Measurements from ENCODE around the gene ATP1A3. TPM values are rescaled to one million over a fixed set of nuclear protein-coding genes. Genes with fewer than 3 reads are reported as not detected.

The ATP1A3 gene
- total and polyA plus RNA-seq, 2 experiments from 2014 or later, result 6.1 to 8.1 TPM

DNA sequence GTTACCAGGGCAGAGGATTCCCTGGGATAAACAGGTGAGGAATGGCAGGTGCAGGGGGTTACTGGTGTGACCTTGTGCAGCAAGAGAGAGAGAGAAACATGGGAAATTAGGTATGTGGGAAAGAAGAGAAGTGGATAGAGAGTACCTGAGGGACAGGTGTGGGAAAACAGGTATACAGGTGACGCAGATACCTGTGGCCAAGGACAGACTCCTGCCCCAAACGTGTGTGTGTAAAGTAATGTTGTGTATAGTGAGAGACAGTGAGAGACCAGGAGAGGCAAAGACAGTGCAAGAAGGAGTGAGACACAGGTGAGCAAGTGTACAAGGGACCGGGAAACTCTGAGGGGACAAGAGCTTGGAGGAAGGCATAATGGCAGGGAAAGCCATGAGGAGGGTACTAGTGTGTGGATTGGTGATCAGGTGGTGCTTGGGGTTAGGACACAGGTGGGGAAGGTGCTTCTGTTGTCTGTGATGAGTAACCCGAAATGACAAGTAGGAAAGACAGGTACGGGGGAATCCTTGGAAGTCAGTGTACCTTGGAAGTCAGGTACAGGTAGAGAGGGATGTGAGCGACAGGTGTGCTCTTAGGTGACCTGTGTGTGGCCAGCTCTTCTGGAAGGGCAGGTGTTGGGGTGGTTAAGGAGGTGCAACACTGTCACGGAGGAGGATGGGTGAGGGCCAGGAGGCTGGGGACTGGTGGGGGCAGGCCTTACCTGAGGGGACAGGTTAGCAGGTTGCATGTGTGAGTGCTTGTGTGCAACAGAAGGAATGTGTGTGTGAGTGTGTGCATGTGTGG, 68.6 kb downstream of the ATP1A3 start:
- Histone ChIP-seq H3K27me3 (peaks cover 98% of the 10 kb centered on the region), H3K4me1 (ENCODE audit: low read depth) (no peaks in the 10 kb centered on the region), H3K36me3 (no peaks in the 10 kb centered on the region), H3K4me3 (no peak overlapping the region), H3K27ac (no peak overlapping the region), H3K9me3 (ENCODE audit: low read depth) (no peaks in the 10 kb centered on the region)
- DNase-seq (ENCODE audit: low read depth in 1 of 2, low spot score in 1 of 2), result no peak
- TF ChIP-seq, protein P1, sequence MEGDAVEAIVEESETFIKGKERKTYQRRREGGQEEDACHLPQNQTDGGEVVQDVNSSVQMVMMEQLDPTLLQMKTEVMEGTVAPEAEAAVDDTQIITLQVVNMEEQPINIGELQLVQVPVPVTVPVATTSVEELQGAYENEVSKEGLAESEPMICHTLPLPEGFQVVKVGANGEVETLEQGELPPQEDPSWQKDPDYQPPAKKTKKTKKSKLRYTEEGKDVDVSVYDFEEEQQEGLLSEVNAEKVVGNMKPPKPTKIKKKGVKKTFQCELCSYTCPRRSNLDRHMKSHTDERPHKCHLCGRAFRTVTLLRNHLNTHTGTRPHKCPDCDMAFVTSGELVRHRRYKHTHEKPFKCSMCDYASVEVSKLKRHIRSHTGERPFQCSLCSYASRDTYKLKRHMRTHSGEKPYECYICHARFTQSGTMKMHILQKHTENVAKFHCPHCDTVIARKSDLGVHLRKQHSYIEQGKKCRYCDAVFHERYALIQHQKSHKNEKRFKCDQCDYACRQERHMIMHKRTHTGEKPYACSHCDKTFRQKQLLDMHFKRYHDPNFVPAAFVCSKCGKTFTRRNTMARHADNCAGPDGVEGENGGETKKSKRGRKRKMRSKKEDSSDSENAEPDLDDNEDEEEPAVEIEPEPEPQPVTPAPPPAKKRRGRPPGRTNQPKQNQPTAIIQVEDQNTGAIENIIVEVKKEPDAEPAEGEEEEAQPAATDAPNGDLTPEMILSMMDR (IDR thresholded peaks at IDR 0.05; ENCODE audit: low read depth, low read length), result no peak

DNA sequence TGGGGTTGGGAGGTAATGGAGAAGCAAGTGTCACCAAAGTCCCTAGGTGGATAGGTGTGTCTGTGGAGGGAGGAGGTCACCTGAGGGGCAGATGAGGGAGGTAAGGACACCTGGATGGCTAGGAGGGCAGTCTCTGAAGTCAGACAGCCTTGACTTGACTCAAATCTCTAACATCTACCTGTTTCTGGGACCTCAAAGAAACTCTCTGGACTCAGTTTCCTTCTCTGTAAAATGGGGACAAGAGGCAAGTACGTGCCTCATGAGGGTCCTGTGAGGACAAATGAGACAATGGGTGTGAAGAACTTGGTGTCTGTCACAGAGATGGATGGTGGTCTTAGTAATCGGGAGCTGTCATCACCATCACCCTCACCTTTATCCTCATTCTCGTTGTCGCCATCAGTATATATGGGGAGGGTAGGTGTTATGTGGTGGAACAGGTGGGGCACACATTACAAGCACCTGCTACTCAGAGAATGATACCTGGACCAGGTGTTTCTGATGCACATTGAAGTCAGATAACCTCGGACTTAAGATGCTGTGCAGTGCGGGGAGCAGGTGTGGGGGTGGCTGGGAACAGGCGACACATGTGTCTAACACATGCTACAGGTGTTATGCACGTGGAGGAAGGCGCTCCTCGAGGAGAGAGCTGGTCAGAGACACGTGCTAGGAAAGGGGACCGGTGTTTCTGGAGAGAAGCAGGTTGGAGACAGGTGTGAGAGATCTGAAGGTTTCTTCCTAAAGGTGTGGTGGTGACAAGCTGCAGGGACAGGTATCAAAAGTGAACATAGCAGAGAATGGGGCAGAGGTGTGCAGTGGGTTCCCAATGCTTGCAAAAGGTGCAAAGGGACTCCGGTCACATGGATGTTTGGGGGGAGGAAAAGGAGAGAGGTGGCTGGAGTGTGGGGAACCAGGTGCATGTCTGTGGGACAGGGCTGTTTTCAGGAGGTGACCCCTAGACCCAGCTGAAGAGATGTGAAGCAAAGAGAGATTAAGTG, 69.6 kb downstream of the ATP1A3 start:
- Histone ChIP-seq H3K36me3 (no peaks in the 10 kb centered on the region), H3K9me3 (ENCODE audit: low read depth) (no peaks in the 10 kb centered on the region), H3K4me3 (no peak overlapping the region), H3K27me3 (peaks cover 98% of the 10 kb centered on the region), H3K27ac (no peak overlapping the region), H3K4me1 (ENCODE audit: low read depth) (no peaks in the 10 kb centered on the region)
- TF ChIP-seq, protein P1 (IDR thresholded peaks at IDR 0.05; ENCODE audit: low read depth, low read length), result no peak
- DNase-seq (ENCODE audit: low read depth in 1 of 2, low spot score in 1 of 2), result no peak

- H3K27me3 ChIP-seq, result peaks cover 98% of the 10 kb centered on the region
Observed at GRCh38 chr19:41923045-41923788, 70.8 kb downstream of the ATP1A3 start.

DNA sequence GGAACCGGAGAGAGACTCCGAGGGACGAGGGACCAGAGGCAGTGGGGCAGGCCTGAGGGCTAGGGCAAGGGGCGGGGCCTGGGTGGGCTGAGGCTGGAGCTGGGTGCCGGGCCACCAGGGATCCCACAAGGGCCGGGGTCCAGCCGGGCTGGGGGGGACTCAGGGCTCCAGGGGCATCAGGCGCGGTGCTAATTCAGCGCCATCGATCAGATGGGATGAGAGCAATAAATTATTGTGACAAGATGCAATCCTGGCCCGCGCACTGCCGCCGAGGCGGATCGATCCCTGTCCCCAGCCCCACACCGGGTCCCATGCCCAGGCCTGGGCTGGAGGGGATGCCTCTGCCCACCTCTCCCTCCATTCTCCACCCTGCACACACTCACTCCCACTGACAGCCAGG, 71.4 kb downstream of the ATP1A3 start:
- no peaks in the 10 kb centered on the region for H3K4me1 ChIP-seq (ENCODE audit: low read depth)
- DNase-seq (ENCODE audit: low read depth in 1 of 2, low spot score in 1 of 2), result no peak
- H3K27ac ChIP-seq, result no peak overlapping the region
- H3K27me3 ChIP-seq, result peaks cover 98% of the 10 kb centered on the region
- no peaks in the 10 kb centered on the region for H3K9me3 ChIP-seq (ENCODE audit: low read depth)
- no peaks in the 10 kb centered on the region for H3K36me3 ChIP-seq
- TF ChIP-seq, protein P1 (IDR thresholded peaks at IDR 0.05; ENCODE audit: low read depth, low read length), result no peak
- no peak overlapping the region for H3K4me3 ChIP-seq

More at GRCh38 chr19:41923045-41923788, 70.8 kb downstream of the ATP1A3 start:
- Histone ChIP-seq H3K4me1 (ENCODE audit: low read depth) (no peaks in the 10 kb centered on the region), H3K4me3 (no peak overlapping the region), H3K27ac (no peak overlapping the region), H3K36me3 (no peaks in the 10 kb centered on the region), H3K9me3 (ENCODE audit: low read depth) (no peaks in the 10 kb centered on the region)
- TF ChIP-seq, protein P1 (IDR thresholded peaks at IDR 0.05; ENCODE audit: low read depth, low read length), result no peak
- no peak for DNase-seq (ENCODE audit: low read depth in 1 of 2, low spot score in 1 of 2)

All from cardiac muscle cell (in vitro differentiated cells and primary cell).